IMR-90 (cell line): ENCODE data around the gene SLC9A9. TPM values are rescaled to one million over a fixed set of nuclear protein-coding genes. Genes with fewer than 3 reads are reported as not detected.

Experiments
- ATAC-seq: fragments of 200-7000 bp; cut with Tn5 transposase; 2 replicates; pipeline ENCODE4 v1.9.1; 2020; ENCODE audit warnings: low read depth, mild to moderate bottlenecking, moderate library complexity
- BruUV-seq: library from RNA; stranded (reverse); fragments of 400-500 nt; replicated peaks from 2 replicates; lab custom pipeline; 2021; lab: Mats Ljungman, UMichigan
- CTCF ChIA-PET: fragments of 300-600 bp; formaldehyde crosslinking; extraction: SDS; loops from one replicate; lab custom pipeline; 2021; ENCODE audit warnings: antibody characterized with exemption; lab: Yijun Ruan, JAX
- POLR2A ChIA-PET: fragments of 300-600 bp; sonication (Branson Sonifier 250); formaldehyde crosslinking; loops from one replicate; lab custom pipeline; 2022; ENCODE audit warnings: antibody characterized with exemption; ENCODE audit not compliant: unreplicated experiment; lab: Charles Lee
- DNase-seq: peaks from one replicate; pipeline ENCODE4 v3.0.0; 2013
- H2AFZ ChIP-seq: replicated peaks from 2 replicates; pipeline ENCODE3; 2013; ENCODE audit warnings: low read length, mild to moderate bottlenecking; ENCODE audit not compliant: poor library complexity
- H2AK5ac ChIP-seq: 2 replicates; pipeline ENCODE4 v1.6.1; 2013; ENCODE audit warnings: low read depth, low read length, inconsistent platforms
- H2AK9ac ChIP-seq: replicated peaks from 2 replicates; pipeline ENCODE3; 2013; ENCODE audit warnings: mild to moderate bottlenecking, low read depth, low read length, moderate library complexity; ENCODE audit not compliant: poor library complexity
- H2BK120ac ChIP-seq: 2 replicates; pipeline ENCODE4 v1.6.1; 2013; ENCODE audit warnings: low read depth, low read length, inconsistent platforms
- H2BK15ac ChIP-seq: 3 replicates; pipeline ENCODE4 v1.6.1; 2013; ENCODE audit warnings: low read depth, low read length, inconsistent platforms
- H2BK20ac ChIP-seq: 2 replicates; pipeline ENCODE4 v1.6.1; 2013; ENCODE audit warnings: low read depth, mild to moderate bottlenecking, inconsistent platforms, low read length, moderate library complexity
- H2BK5ac ChIP-seq: 2 replicates; pipeline ENCODE4 v1.6.1; 2013; ENCODE audit warnings: mild to moderate bottlenecking, low read depth, low read length, inconsistent platforms; ENCODE audit not compliant: poor library complexity, severe bottlenecking
- H3K14ac ChIP-seq: replicated peaks from 2 replicates; pipeline ENCODE4 v1.6.1; 2013; ENCODE audit warnings: low read depth, low read length, inconsistent platforms
- H3K18ac ChIP-seq: 2 replicates; pipeline ENCODE4 v1.6.1; 2013; ENCODE audit warnings: low read depth, low read length, control low read depth
- H3K23ac ChIP-seq: 2 replicates; pipeline ENCODE4 v1.6.1; 2013; ENCODE audit warnings: low read depth, low read length, inconsistent platforms
- H3K27ac ChIP-seq: 2 replicates; pipeline ENCODE4 v1.5.1; 2013; ENCODE audit warnings: mild to moderate bottlenecking, control low read depth, low read length; ENCODE audit not compliant: insufficient read depth
- H3K27me3 ChIP-seq: 2 replicates; pipeline ENCODE4 v1.6.1; 2013; ENCODE audit warnings: low read length; ENCODE audit not compliant: control insufficient read depth, insufficient read depth
- H3K36me3 ChIP-seq: 2 replicates; pipeline ENCODE4 v1.6.1; 2013; ENCODE audit warnings: low read length, mixed read lengths; ENCODE audit not compliant: control insufficient read depth, insufficient read depth
- H3K4ac ChIP-seq: 2 replicates; pipeline ENCODE4 v1.6.1; 2013; ENCODE audit warnings: low read depth, low read length, inconsistent platforms
- H3K4me1 ChIP-seq: 2 replicates; pipeline ENCODE4 v1.6.1; 2013; ENCODE audit warnings: low read length, mixed read lengths; ENCODE audit not compliant: control insufficient read depth, insufficient read depth
- H3K4me2 ChIP-seq: 2 replicates; pipeline ENCODE4 v1.6.1; 2013; ENCODE audit warnings: low read depth, mild to moderate bottlenecking, control low read depth, low read length, moderate library complexity
- H3K4me3 ChIP-seq: 2 replicates; pipeline ENCODE4 v1.5.1; 2013; ENCODE audit warnings: low read depth, mild to moderate bottlenecking, control low read depth, low read length, moderate library complexity; ENCODE audit not compliant: insufficient read depth
- H3K56ac ChIP-seq: 2 replicates; pipeline ENCODE4 v1.6.1; 2013; ENCODE audit warnings: low read length, inconsistent platforms; ENCODE audit not compliant: insufficient read depth; ENCODE audit errors: extremely low read depth
- H3K79me1 ChIP-seq, 2 experiments: 2 replicates each; pipeline ENCODE4 v1.6.1; 2013; ENCODE audit warnings: low read length in 2 of 2, inconsistent platforms in 1 of 2, low read depth in 1 of 2
- H3K9ac ChIP-seq: 2 replicates; pipeline ENCODE4 v1.6.1; 2013; ENCODE audit warnings: low read depth, low read length, control low read depth
- H3K9me1 ChIP-seq: 2 replicates; pipeline ENCODE4 v1.6.1; 2013; ENCODE audit warnings: low read length, inconsistent platforms; ENCODE audit not compliant: insufficient read depth
- H3K9me3 ChIP-seq: 2 replicates; pipeline ENCODE4 v1.6.1; 2013; ENCODE audit warnings: low read length; ENCODE audit not compliant: control insufficient read depth, insufficient read depth
- H4K20me1 ChIP-seq: 2 replicates; pipeline ENCODE4 v1.6.1; 2013; ENCODE audit warnings: low read length, inconsistent platforms; ENCODE audit not compliant: insufficient read depth
- H4K5ac ChIP-seq: 2 replicates; pipeline ENCODE4 v1.6.1; 2013; ENCODE audit warnings: mild to moderate bottlenecking, low read depth, low read length, control low read depth
- H4K8ac ChIP-seq, 2 experiments: 2 replicates each; pipeline ENCODE4 v1.6.1; 2013; ENCODE audit warnings: low read depth in 2 of 2, low read length in 2 of 2, control low read depth in 1 of 2, inconsistent platforms in 1 of 2
- H4K91ac ChIP-seq: 2 replicates; pipeline ENCODE4 v1.6.1; 2013; ENCODE audit warnings: low read depth, low read length, inconsistent platforms; ENCODE audit not compliant: insufficient read depth
- CEBPB ChIP-seq: IDR thresholded peaks from 2 replicates; pipeline ENCODE4 v1.6.1; 2012; ENCODE audit warnings: low read depth, low read length, improper control_type of control experiment
- RAD21 ChIP-seq: IDR thresholded peaks from 2 replicates; pipeline ENCODE4 v1.6.1; 2012; ENCODE audit warnings: low read length, improper control_type of control experiment
- SMC3 ChIP-seq: fragments of 150-350 bp; IDR thresholded peaks from 2 replicates; pipeline ENCODE4 v1.6.1; 2016; ENCODE audit warnings: low read depth, mild to moderate bottlenecking, antibody characterized with exemption, low read length, moderate library complexity
- WGBS, 2 experiments: methylation state at CpG; one replicate each; pipeline versions ENCODE4 v1.1.5 to v1.1.7; 2013; ENCODE audit warnings: missing lambda C conversion rate in 2 of 2; ENCODE audit not compliant: insufficient read length in 1 of 2; ENCODE audit errors: extremely low coverage in 2 of 2; 5-methylcytosine and 5-hydroxymethylcytosine counted together
- dilution Hi-C: fragments of 300-500 bp; cut with HindIII; formaldehyde crosslinking; loops from one replicate; pipeline ENCODE4 v1.14.3; 2018; ENCODE audit warnings: low sequenced_read_pairs; ENCODE audit not compliant: unreplicated experiment
- in situ Hi-C: fragments of 300-500 bp; cut with MboI; formaldehyde crosslinking; loops from 3 replicates; pipeline ENCODE4 v1.14.3; 2019; ENCODE audit warnings: low sequenced_read_pairs, inconsistent platforms, mixed read lengths
- intact Hi-C: fragments of 100-400 bp; cut with micrococcal nuclease; formaldehyde crosslinking; loops from 2 replicates; pipeline ENCODE4 v1.10.0; 2022
- polyA plus RNA-seq, 3 experiments: library from polyadenylated mRNA; depleted of rRNA; stranded (reverse); fragments of >200 nt; gene quantifications; 2 replicates each; pipeline ENCODE4 v1.2.3, GENCODE V29; 2012; ENCODE audit warnings: low replicate concordance in 1 of 3
- total RNA-seq: library from RNA; depleted of rRNA; stranded (reverse); fragments of >200 nt; gene quantifications from 2 replicates; pipeline ENCODE4 v1.2.3, GENCODE V29; 2012

The SLC9A9 gene
- total and polyA plus RNA-seq, 2 of the 4 experiments (the other 2 are of a cell fraction), result 1.4 to 2.3 TPM

GRCh38 chr3:143538061-143538460 is 310.2 kb downstream of the SLC9A9 start:
- intact Hi-C loops (no loop called here), in situ Hi-C loops (no loop called here), dilution Hi-C loops (no loop called here)
- ATAC-seq, result no peak
- WGBS, 2 experiments, result no CpG with 5 or more reads among the region's 1 CpG
- no peak for DNase-seq
- Histone ChIP-seq H2AK5ac (no peak overlapping the region), H3K4me3 (no peak overlapping the region), H3K4ac (no peak overlapping the region), H4K8ac (no peak overlapping the region), H3K18ac (no peak overlapping the region), H3K56ac (no peak overlapping the region), H3K27ac (no peak overlapping the region), H2BK5ac (no peak overlapping the region), H3K4me2 (no peak overlapping the region), H3K4me1 (no peaks in the 10 kb centered on the region), H3K9me1 (no peaks in the 10 kb centered on the region), H3K9ac (no peak overlapping the region), H2BK15ac (no peak overlapping the region), H3K79me1 (no peaks in the 10 kb centered on the region), H3K14ac (no peak overlapping the region), H3K27me3 (no peaks in the 10 kb centered on the region), H2AK9ac (no peak overlapping the region), H2BK120ac (no peak overlapping the region), H3K36me3 (no peaks in the 10 kb centered on the region), H2AFZ (no peak overlapping the region), H4K91ac (no peak overlapping the region), H2BK20ac (no peak overlapping the region), H3K9me3 (no peaks in the 10 kb centered on the region), H4K20me1 (no peaks in the 10 kb centered on the region), H3K23ac (no peak overlapping the region), H4K5ac (no peak overlapping the region)
- TF ChIP-seq RAD21 (no peak), SMC3 (no peak), CEBPB (no peak)
- BruUV-seq, result no TSS peak
- POLR2A ChIA-PET, result no interaction called here
- CTCF ChIA-PET, result no interaction called here
